ENCODE data around the gene GOLGA6L25. TPM values are rescaled to one million over a fixed set of nuclear protein-coding genes. Genes with fewer than 3 reads are reported as not detected.
"Not testable (repeated sequence)": the region's sequence is repeated elsewhere in the genome, so short reads cannot be mapped to it uniquely, and the experiment has no call there.

GOLGA6L25 gene
- total and polyA plus RNA-seq, 5 donors from 2014 or later: not detected

DNA sequence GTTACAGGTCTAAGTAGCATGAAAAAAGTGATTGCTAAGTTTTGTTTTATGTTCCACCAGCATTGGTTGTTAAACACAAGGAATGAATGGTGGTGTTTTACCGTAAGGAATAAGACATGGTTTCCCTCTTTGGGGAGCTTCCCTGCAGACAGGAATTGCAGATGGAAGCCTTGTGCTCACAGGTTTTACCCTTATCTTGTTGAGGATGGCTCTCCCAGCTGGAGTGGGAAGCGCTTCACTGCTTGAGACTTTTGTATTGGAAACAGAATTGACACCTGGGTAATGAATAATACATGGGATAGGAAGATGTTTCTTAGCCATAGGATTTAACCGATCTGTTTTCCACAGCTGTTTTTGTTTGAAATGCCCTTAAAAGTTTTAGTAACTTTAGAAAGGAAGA is 39.0 kb downstream of the GOLGA6L25 start:
- ATAC-seq (ENCODE audit: low read depth in 2 of 2); H3K9me3 Mint-ChIP-seq; H3K4me3 Mint-ChIP-seq: not testable (repeated sequence)

DNA sequence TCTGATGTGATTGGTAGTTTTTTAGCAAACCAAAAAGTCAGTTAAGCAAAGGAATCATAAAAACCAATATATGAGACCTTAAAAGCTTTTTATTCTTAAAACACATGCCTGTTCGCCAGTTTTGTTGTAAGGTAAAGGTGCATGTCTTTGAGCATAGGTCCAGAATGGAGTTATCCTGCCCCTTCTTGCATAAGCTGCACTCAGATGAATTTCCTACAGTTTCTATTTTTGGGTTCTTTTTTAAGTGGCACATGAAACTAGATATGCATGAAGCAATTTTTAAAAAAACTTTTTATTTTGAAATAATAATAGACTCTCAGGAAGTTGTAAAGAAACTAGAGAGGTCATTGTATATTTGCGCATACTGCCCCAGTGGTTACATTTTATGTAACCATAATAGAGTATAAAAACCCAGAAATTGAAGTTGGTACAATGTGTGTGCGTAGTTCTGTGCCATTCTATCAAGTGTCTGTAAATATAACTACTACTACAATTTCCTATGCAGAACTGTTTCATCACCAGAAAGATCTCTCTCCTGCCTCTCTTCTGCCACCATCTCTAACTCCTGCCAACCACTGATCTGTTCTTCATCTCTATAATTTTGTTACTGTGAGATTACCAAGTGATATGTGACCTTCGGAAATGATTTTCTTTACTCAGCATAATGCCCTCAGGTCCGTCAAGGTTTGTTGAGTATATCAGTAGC is 40.2 kb downstream of the GOLGA6L25 start:
- H3K4me1 ChIP-seq (ENCODE audit: control insufficient read depth, insufficient read depth, low read length, poor library complexity, severe bottlenecking); H3K27me3 Mint-ChIP-seq; H3K36me3 ChIP-seq (ENCODE audit: control insufficient read depth, insufficient read depth, low read length); H3K4me1 Mint-ChIP-seq; H3K27ac Mint-ChIP-seq; H3K27ac ChIP-seq (ENCODE audit: insufficient read depth, low read length, poor library complexity, severe bottlenecking); H3K9me3 Mint-ChIP-seq; H3K9me3 ChIP-seq (ENCODE audit: control insufficient read depth in 2 of 2, low read length in 2 of 2); H3K27me3 ChIP-seq (ENCODE audit: control insufficient read depth, insufficient read depth, low read length); H3K36me3 Mint-ChIP-seq; H3K4me3 Mint-ChIP-seq; H3K4me3 ChIP-seq (ENCODE audit: low read depth, low read length); DNase-seq; ATAC-seq (ENCODE audit: low read depth in 2 of 2): not testable (repeated sequence)

More for the DNA sequence above, 39.0 kb downstream of the GOLGA6L25 start:
- H3K4me3 ChIP-seq (ENCODE audit: low read depth, low read length); H3K9me3 ChIP-seq (ENCODE audit: control insufficient read depth in 2 of 2, low read length in 2 of 2); H3K4me1 Mint-ChIP-seq; H3K27me3 Mint-ChIP-seq; H3K27me3 ChIP-seq (ENCODE audit: control insufficient read depth, insufficient read depth, low read length); H3K27ac Mint-ChIP-seq; H3K4me1 ChIP-seq (ENCODE audit: control insufficient read depth, insufficient read depth, low read length, poor library complexity, severe bottlenecking); H3K36me3 ChIP-seq (ENCODE audit: control insufficient read depth, insufficient read depth, low read length); H3K27ac ChIP-seq (ENCODE audit: insufficient read depth, low read length, poor library complexity, severe bottlenecking); DNase-seq; H3K36me3 Mint-ChIP-seq: not testable (repeated sequence)

DNA sequence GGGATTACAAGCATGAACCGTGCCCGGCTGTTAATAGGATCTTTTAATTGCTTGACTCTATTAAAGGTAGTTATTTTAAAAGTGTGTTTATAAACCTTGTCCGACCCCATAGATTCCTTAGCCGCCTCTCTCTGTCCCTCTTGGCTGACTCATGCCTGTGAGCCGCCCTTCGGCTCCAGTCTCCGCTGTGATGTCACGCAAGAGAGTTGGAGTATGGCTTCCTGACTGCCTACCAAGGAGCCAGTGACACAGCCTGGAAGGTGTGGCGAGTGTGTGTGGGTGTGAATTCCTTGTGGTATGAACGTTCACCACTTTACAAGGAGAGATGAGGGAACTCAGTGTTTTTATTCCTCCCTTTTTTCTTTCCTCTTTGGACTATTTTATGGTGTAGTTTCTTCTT is 44.1 kb downstream of the GOLGA6L25 start:
- not testable (repeated sequence) for H3K4me1 Mint-ChIP-seq, H3K27me3 Mint-ChIP-seq, H3K27ac Mint-ChIP-seq

DNA sequence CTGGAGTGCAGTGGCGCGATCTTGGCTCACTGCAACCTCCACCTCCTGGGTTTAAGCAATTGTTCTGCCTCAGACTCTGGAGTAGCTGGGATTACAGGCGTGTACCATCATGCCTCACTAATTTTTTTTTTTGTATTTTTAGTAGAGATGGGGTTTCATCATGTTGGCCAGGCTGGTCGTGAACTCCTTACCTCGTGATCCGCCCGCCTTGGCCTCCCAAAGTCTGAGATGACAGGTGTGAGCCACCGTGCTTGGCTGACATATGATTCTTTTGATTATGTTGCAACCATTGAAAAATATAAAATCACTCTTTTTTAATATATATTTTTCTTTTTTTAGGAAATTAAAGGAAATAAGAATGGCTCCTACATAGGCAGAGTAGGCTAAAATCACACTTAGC is 44.8 kb downstream of the GOLGA6L25 start:
- not testable (repeated sequence) for H3K36me3 ChIP-seq (ENCODE audit: control insufficient read depth, insufficient read depth, low read length); H3K4me1 ChIP-seq (ENCODE audit: control insufficient read depth, insufficient read depth, low read length, poor library complexity, severe bottlenecking); DNase-seq; H3K27ac ChIP-seq (ENCODE audit: insufficient read depth, low read length, poor library complexity, severe bottlenecking); H3K4me1 Mint-ChIP-seq; ATAC-seq (ENCODE audit: low read depth in 2 of 2); H3K27me3 Mint-ChIP-seq; H3K4me3 Mint-ChIP-seq; H3K27ac Mint-ChIP-seq; H3K27me3 ChIP-seq (ENCODE audit: control insufficient read depth, insufficient read depth, low read length); H3K9me3 ChIP-seq (ENCODE audit: control insufficient read depth in 2 of 2, low read length in 2 of 2); H3K4me3 ChIP-seq (ENCODE audit: low read depth, low read length); H3K9me3 Mint-ChIP-seq; H3K36me3 Mint-ChIP-seq

More for the DNA sequence above, 44.1 kb downstream of the GOLGA6L25 start:
- not testable (repeated sequence) for H3K27me3 ChIP-seq (ENCODE audit: control insufficient read depth, insufficient read depth, low read length); DNase-seq; H3K4me3 Mint-ChIP-seq; H3K27ac ChIP-seq (ENCODE audit: insufficient read depth, low read length, poor library complexity, severe bottlenecking); H3K36me3 Mint-ChIP-seq; H3K4me3 ChIP-seq (ENCODE audit: low read depth, low read length); H3K4me1 ChIP-seq (ENCODE audit: control insufficient read depth, insufficient read depth, low read length, poor library complexity, severe bottlenecking); H3K9me3 Mint-ChIP-seq; H3K36me3 ChIP-seq (ENCODE audit: control insufficient read depth, insufficient read depth, low read length); ATAC-seq (ENCODE audit: low read depth in 2 of 2); H3K9me3 ChIP-seq (ENCODE audit: control insufficient read depth in 2 of 2, low read length in 2 of 2)

DNA sequence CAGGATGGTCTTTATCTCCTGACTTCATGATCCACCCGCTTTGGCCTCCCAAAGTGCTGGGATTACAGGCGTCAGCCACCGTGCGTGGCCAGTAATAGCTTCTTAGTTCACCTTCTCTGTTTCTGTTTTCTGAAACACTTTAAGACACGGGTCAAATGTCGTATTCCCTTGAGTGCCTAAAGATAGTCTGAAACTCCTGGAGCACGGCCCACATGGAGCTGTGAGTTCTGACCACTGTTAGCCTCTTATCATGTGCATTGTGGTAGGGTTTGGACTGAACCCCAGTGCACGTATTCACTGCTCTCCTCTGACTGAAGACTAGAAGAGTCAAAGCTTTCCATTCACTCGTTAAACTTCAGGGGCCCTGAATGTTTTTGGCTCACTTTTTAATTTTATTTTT is 48.8 kb downstream of the GOLGA6L25 start:
- not testable (repeated sequence) for H3K4me1 Mint-ChIP-seq; H3K36me3 Mint-ChIP-seq; ATAC-seq (ENCODE audit: low read depth in 2 of 2); H3K27ac ChIP-seq (ENCODE audit: insufficient read depth, low read length, poor library complexity, severe bottlenecking); H3K9me3 ChIP-seq (ENCODE audit: control insufficient read depth in 2 of 2, low read length in 2 of 2); H3K27me3 ChIP-seq (ENCODE audit: control insufficient read depth, insufficient read depth, low read length); H3K4me3 Mint-ChIP-seq; H3K27ac Mint-ChIP-seq; DNase-seq; H3K9me3 Mint-ChIP-seq; H3K4me1 ChIP-seq (ENCODE audit: control insufficient read depth, insufficient read depth, low read length, poor library complexity, severe bottlenecking); H3K4me3 ChIP-seq (ENCODE audit: low read depth, low read length); H3K36me3 ChIP-seq (ENCODE audit: control insufficient read depth, insufficient read depth, low read length); H3K27me3 Mint-ChIP-seq

Other genes starting within 250 kb of the GOLGA6L25 start
- 69.0 TPM for gene HERC2, start 231.4 kb upstream of the GOLGA6L25 start, total RNA-seq
- gene HERC2, start 231.4 kb upstream of the GOLGA6L25 start, polyA plus RNA-seq: 10 to 100 TPM in 2 of 4 donors, 1 to 10 TPM in 2; 8.2 to 13.2 (median 10.0) TPM
- not detected for gene GOLGA6L24, start 195.5 kb upstream of the GOLGA6L25 start, total RNA-seq
- not detected for gene GOLGA6L24, start 195.5 kb upstream of the GOLGA6L25 start, polyA plus RNA-seq
- gene GOLGA8F, start 174.9 kb upstream of the GOLGA6L25 start, total RNA-seq: not detected
- not detected for gene GOLGA8F, start 174.9 kb upstream of the GOLGA6L25 start, polyA plus RNA-seq
- gene GOLGA8G, start 20.6 kb upstream of the GOLGA6L25 start, total RNA-seq: not detected
- not detected for gene GOLGA8G, start 20.6 kb upstream of the GOLGA6L25 start, polyA plus RNA-seq
- gene GOLGA8M, start 158.9 kb downstream of the GOLGA6L25 start, total RNA-seq: 1.1 TPM
- gene GOLGA8M, start 158.9 kb downstream of the GOLGA6L25 start, polyA plus RNA-seq: not detected

All from CD4-positive, CD25-positive, alpha-beta regulatory T cell (primary cell).